Stimulated activated CD4-positive, alpha-beta T cell treated with anti-CD3 and anti-CD28 coated beads, Interleukin-4, amount 100 ng/mL, for 1 hour (primary cell): ENCODE measurements around the gene GAK.
"Not testable (repeated sequence)": the region's sequence is repeated elsewhere in the genome, so short reads cannot be mapped to it uniquely, and the experiment has no call there.

Experiments used
- DNase-seq: peaks from one replicate; pipeline ENCODE4 v3.0.0-alpha.2; 2020

The GAK gene

DNA sequence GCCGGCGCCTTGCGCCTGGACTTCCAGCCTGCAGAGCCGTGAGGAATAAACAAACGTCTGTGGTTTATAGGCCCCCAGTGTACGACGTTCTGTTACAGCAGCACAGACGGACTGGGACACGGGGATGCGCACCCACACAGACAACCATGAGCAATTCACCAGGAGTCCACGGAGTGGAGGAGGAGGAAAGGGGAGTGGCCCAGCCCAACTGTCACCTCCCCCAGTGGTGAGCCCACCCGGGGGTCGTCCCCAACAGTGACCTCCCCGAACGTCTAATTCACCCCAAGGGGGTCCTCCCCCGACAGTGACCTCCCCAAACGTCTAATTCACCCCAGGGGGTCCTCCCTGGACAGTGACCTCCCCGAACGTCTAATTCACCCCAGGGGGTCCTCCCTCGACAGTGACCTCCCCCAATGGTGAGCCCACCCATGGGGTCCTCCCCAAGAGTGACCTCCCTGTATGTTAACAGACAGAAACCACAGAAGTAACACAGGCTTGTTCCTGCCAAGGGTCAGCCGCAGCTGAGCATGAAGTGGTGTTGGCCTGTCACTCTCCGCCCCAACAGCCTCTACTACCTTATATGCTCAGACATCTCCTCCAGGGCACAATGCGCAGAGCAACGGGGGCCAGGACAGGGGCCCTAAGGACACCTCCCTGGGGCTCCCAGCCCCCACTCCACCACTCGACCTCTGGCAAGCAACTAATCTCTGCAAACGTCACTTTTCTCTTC is 6.2 kb downstream of the GAK start:
- no peak for DNase-seq

DNA sequence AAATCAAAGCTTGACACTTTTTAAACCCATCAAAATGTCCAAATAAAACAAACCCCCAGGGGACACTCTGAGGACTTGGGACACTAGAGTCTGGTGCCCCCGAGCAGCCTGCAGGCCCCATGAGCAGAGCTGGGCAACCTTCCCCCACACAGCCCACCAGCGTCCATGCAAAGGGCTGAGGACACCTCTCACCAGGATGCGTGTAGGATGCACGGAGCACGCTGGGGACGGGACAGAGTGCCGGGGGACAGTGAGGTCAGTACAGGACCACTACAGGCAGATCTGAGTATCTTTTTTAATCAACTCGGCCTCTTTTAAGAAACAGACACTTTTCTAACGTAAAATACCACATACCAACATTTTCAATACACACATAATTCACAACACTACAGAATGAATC is 6.9 kb downstream of the GAK start:
- no peak for DNase-seq

DNA sequence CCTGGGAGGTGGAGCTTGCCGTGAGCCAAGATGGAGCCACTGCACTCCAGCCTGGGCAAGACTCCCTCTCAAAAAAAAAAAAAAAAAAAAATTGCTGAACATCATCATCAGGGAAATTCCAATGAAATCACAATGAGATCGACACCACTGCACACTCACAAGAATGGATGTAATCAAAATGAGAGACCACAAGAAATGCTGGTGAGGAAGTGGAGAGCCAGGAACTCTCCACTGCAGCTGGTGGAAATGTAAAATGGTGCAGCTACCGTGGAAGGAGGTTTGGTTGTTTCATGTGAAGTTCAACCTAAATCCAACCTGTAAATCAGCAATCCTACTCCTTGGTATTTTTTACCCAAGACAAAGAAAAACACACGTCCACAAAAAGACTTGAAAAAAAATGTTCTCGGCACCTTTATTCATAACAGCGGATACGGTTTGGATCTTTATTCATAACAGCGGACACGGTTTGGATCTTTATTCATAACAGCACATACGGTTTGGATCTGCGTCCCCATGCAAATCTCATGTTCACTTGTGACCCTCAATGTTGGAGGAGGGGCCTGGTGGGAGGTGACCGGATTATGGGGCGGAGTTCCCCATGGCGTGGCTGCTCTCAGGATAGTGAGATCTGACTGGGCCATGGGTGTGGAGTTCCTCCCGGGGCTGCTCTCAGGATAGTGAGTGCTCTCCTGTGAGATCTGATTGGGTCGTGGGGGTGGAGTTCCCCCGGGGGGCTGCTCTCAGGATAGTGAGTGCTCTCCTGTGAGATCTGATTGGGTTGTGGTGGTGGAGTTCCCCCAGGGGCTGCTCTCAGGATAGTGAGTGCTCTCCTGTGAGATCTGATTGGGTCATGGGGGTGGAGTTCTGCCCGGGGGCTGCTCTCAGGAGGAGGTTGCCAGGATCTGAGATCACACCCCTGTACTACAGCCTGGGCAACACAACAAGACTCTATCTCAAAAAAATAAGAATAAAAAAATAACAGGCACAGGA is 7.7 kb downstream of the GAK start:
- no peak for DNase-seq

DNA sequence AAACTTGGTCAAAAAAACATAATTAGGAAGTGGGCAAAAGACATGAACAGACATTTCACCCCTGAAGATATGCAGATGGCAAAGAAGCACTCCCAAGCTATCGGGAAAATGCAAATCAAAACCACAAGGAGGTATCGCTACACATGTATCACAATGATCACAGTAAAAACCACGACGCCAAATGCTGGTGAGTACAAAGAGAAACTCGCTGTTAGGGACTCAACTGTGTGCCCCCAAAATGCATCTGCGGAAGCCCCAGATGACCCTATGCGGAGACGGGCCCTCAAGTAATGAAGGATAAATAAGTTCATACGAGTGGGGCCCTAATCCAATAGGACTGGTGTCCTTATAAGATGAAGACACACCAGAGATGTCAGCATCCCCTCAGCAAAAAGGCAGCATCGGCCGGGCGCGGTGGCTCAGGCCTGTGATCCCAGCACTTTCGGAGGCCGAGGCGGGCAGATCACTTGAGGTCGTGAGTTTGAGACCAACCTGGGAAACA is 10.2 kb downstream of the GAK start:
- DNase-seq = no peak

DNA sequence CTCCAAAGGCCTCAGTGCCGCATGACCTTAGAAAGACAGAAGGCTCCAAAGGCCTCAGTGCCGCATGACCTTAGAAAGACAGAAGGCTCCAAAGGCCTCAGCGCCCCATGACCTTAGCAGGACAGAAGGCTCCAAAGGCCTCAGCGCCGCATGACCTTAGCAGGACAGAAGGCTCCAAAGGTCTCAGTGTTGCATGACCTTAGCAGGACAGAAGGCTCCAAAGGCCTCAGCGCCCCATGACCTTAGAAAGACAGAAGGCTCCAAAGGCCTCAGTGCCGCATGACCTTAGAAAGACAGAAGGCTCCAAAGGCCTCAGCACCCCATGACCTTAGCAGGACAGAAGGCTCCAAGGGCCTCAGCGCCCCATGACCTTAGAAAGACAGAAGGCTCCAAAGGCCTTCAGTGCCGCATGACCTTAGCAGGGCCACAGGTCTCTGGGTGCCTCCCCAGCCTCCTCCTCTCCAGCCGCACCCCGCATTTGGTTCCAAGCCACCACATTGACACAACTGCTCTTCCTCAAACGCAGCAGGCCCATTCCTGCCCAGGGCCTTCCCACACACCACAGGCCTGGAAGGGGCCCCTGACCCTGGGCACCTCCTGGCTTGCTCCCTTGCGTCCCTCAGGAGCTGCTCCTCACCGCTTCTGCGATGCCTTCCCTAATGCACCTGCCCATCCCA is 13.0 kb downstream of the GAK start:
- not testable (repeated sequence) for DNase-seq

DNA sequence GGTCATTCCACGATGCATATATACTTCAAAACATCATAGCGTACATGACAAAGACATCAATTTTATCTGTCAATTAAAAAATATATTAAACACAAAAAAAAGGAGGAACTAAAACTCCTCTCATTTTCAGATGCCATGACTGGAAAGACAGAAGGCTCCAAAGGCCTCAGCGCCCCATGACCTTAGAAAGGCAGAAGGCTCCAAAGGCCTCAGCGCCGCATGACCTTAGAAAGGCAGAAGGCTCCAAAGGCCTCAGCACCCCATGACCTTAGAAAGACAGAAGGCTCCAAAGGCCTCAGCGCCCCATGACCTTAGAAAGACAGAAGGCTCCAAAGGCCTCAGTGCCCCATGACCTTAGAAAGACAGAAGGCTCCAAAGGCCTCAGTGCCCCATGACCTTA is 13.5 kb downstream of the GAK start:
- not testable (repeated sequence) for DNase-seq

DNA sequence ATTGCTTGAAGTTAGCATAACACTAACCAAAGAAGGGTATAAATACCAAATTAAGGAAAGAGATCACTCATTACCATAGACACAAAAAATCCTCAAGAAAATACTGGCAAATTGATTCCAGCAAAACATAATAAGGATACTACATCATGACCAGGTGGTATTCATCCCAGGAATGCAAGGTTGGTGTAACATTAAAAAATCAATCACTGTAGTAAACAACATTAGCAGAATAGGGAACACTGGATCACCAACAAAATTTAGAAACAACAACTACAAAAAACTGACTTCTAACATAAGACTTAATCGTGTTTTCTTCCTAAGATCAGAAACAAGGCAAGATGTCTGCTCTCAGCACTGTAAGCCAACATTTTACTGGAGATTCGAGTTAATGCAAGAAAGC is 14.1 kb downstream of the GAK start:
- DNase-seq = no peak

DNA sequence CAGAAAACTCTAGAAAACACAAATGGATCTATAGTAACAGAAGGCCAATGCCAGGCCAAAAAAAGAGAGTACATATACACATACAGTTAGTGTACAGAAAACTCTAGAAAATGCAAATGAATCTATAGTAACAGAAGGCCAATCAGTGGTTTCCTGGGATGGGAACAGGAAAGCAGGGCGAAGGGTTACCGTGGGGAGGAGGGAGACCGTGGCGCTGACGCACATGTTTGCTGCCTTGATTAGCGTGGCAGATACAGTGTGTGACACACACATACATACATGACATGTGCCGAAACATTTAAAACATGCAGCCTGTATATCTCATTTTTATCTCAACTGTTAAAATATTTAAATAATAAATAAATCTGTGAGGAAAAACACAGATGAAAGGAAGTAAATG is 14.7 kb downstream of the GAK start:
- no peak for DNase-seq

DNA sequence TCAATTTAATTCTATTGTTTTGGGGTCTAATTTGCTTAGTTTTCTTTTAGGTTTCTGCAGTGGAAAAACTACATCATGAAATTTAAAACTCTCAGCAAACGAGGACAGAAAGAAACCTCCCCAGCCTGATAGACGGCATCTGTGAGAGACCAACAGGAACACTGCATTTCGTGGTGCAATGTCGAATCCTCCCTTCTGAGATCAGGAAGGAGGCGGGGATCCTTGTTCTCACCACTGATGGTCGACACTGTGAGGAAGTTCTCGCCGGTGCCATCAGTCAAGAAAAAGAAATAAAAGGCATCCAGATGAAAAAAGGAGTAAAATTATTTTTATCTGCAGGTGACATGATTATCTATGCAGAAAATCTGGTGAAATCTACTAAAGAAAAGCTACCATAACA is 16.5 kb downstream of the GAK start:
- DNase-seq = no peak

DNA sequence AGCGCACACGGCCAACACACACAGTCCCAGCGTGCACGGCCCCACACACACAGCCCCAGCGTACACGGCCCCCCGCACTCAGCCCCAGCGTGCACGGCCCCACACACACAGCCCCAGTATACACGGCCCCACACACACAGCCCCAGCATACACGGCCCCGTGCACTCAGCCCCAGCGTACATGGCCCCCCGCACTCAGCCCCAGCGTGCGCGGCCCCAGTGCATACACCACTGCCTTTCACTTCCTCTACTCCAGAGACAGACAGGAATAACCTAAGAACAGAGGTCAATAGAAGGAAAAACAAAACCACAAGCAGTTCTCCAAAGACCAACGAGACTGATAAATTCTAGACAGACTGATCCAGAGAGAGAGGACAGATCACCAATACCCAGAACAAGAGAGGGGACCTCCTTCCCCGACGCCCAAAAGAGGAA is 17.1 kb downstream of the GAK start:
- DNase-seq = no peak

DNA sequence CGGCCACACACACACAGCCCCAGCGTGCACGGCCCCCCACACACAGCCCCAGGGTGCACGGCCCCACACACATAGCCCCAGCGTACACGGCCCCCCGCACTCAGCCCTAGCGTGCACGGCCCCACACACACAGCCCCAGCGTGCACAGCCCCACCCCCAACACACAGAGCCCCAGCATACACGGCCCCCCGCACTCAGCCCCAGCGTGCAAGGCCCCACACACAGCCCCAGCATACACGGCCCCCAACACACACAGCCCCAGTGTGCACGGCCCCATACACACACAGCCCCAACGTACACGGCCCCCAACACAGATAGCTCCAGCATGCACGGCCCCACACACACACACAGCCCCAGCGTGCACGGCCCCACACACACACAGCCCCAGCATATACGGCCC is 17.6 kb downstream of the GAK start:
- DNase-seq = no peak

DNA sequence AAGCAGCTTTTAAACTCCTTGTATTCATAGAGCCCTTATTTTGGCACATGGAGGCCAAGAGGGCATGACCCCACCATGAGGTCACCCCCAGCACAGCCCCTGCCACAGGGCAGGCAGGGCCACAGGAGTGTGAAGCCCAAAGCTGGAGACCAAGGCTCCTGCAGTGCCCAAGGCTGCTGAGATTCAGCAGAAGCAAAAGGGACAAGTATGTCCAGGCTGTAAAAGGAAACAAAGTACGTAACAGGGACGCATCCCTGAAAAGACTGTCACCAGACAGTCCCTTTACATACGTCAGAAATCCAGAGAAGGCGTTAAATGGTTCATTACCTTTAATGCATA is 18.9 kb downstream of the GAK start:
- DNase-seq = no peak

DNA sequence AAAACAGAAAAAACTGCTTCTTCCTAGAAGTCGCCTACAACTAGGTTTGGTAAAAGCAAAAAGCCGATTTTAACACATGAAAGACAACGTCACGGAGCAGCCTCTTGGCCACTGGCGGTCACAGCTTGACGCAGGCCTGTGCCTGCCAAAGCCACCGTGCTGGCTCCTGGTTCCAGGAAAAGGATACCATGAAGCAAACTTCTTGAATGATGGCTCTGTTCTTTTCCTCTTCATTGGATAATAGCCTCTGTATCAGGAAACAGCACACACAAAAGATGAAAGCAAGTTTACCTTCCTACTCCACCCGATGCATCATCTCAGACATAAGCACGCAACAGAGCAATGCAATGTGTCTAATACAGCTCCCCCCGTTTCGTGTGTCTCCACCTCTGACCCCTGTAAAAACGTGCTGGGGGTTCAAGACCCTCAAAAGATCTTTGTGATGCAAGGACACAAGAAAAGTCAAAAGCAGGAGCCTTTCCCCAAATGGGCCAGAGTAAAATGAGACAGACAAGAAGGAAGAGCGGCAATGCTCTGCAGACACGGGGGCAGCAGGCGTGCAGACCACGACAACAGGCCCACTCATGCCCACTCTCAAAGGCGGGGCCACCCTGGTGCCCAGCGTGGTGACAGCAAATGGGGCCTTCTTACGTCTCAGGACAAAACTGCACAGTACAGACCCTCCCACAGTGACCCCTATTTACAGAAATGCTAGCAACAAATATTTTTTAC is 19.4 kb downstream of the GAK start:
- no peak for DNase-seq

DNA sequence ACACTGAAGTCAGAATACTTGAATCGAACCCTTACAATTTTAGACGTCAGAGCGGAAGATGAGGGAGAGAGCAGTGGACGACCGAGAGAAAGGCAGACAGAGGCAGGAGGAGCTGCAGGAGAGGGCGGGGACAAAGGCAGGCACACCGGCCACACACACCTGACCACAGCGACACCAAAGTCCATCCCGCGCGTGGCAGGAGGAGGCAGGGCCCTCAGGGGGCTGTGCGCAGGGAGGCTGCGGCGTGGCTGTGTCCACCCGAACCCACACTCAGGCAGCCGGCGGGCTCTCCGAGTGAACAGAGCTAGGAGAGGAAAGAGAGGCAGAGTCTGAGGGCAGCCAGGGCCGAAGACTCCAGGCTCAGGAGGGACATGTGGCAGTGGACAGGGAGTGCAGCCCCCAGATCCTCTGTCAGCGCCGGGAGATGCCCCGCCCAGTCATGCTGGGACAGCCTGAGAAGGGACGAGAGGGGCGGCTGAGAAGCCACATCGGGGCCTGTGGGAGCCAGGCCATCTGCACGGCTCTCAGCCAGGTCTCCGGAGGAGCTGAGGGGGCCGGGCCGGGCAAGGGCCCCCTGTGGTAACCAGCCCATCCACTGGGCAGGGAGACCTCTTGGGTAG is 20.1 kb downstream of the GAK start:
- DNase-seq = no peak

DNA sequence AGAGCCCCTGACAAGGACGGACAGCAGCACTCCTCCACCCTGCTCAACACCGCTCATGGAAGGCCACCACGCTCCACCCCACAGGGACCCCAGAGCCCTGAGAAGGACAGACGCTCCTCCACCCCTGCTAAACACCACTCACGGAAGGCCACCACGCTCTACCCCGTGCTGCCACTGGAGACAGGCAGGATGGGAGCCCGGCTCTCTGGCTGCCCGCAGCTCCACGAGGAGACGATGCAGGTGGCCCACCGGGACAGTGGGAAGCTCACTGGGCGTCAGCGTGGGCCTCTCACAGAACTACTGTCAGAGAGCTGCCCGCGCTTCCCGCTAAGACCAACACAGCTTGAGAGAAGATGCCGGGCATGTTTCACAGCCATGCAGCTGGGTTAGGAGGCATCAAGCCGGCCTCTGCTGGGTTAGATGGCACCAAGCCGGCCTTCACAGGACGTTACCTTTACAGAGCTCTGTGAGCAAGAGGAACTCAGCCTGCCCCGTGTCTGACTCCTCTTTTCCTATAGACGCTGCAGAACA is 20.8 kb downstream of the GAK start:
- DNase-seq = no peak

DNA sequence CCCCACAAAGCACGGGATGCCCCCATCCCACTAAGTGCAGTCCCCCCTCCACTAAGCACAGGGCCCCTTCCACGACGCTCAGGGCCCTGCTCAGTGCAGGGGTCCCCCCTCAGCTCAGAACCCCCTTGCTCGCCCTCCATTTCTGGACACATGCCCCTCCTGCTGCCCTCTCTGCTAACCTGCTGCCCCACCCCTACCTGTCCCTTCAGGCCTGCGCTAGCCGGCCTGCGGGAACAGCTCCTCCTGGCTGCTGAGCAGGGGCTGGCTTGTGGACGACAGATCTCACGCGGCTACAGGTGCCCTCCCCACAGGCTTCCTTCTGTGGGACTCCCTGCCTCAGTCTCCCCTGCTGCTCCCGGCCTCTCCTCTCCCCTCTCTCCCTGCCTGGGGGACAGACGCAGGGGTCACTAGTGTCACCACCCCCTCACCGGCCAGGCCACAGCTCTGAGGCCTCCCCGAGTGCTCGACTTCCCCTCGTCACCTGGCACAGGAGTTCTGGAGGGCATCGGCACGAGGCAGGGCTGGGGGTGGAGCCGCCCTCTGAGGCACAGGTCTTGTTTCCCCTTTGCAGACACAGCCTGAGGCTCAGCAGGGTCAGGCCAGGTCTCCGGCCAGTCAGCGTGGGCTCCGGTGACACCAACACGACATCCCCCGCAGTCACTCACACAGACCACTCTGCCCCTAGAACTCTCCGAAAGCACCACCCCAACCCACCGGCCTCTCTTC is 21.6 kb downstream of the GAK start:
- no peak for DNase-seq

DNA sequence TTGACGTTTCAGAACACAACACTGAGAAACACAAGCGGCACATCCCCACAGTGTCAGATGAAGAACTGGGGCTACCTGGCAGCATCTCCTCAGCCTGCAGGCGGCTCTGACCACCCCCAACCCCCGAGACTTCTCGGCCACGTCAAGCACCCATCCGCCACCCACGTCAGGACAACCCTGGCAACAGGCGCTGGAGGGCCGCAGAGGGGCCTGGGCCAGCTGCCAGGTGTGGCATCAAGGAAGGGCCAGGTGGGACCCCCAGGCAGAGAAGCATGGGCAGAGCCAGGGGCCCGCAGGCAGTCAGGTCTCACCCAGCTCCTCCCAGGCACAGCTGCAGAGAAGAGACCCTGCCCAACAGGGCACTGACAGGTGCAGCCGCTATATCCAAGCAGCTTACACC is 22.3 kb downstream of the GAK start:
- DNase-seq = no peak

DNA sequence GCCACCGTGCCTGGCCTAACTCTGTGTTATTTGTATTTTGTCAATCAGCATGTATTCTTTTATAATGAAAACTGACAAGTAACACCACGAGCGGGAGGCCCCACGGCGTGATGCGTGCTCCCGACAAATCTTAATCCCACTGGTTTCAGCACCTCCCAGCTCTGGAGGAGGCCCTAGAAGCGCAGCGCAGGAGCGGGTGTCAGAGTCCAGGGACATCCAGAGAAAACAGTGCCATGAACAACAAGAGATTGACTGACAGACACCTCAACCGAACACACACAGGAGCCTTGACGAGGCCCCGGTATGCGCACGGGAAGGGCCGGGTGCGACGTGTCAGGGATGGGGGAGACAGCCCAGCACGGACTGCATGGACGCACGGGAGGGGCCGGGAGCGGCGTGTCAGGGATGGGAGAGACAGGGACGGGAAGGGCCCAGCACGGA is 23.0 kb downstream of the GAK start:
- no peak for DNase-seq

DNA sequence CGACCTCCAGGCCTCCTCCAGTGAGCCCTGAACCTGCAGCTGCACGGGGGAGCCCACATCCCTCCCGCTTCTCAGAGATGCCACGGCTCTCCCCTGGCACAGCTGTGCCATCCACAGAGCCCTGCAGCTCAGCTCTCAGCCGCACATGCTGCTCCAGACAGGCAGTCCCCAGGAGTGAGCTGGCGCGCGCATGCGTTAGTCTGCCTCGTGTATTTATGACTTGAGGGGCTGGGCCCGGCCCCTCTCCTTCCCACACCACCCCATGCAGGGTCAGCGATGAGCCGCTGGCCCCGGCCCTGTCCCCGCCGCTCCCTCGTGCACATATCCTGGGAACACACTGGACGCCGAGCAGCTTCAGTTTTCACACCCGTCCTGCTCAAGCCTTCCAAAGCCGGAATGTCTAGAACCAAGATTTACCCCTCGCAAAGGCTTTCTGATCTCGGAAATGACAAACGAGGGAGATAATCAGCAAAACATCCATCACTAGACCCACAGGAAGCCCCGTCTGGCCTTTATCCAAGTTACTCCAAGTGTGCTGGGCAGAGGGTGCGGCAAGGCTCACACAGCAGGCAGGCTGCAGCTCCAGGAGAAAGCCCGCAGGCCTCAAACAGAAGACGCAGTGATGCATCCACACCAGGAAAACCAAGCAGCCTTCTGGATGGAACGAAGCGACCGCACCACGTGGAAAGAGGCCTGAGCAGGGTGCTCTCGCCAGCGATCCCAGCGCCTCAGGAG is 24.3 kb downstream of the GAK start:
- DNase-seq = no peak

DNA sequence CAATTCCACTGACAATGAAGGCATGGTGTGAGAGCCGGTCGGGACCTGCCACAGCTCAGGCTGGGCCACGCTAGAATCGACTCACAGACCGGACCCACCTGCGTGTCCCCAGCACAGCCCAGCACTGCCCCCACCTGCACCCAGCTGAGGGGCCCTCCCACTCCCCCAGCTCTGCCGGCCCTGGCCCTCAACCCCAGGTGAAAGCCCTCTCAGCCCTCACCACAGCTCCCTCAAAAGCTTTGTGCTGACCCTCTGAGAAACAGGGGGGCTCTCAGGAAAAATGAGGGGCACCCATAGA is 25.1 kb downstream of the GAK start:
- no peak for DNase-seq
